ENCODE data around the gene RMND5A. TPM values are rescaled to one million over a fixed set of nuclear protein-coding genes. Genes with fewer than 3 reads are reported as not detected.

Gene RMND5A, protein sequence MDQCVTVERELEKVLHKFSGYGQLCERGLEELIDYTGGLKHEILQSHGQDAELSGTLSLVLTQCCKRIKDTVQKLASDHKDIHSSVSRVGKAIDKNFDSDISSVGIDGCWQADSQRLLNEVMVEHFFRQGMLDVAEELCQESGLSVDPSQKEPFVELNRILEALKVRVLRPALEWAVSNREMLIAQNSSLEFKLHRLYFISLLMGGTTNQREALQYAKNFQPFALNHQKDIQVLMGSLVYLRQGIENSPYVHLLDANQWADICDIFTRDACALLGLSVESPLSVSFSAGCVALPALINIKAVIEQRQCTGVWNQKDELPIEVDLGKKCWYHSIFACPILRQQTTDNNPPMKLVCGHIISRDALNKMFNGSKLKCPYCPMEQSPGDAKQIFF
- total RNA-seq (2022; extraction: Qiagen RNA extraction; ENCODE audit: low read depth) = 20.8 to 27.3 TPM (median 24.4 TPM) in 5 replicates

GRCh38 chr2:86719637-86720539, at the start of gene RMND5A:
Gene RMND5A, plus strand, starts transcription at chr2:86720291. Its CDS starts 377 bp downstream, at chr2:86720668.

GRCh38 chr2:86790676-86791572, 70.8 kb downstream of the RMND5A start, which contains the start of gene CD8A:
Gene CD8A, minus strand, starts transcription at chr2:86790913. Its CDS starts 88 bp downstream, at chr2:86790825.

Other genes starting within 250 kb of the RMND5A start
- gene CHMP3, start 156.8 kb upstream of the RMND5A start, total RNA-seq (2022; extraction: Qiagen RNA extraction; ENCODE audit: low read depth) = 118 to 132 TPM (median 124 TPM) in 5 replicates
- 52.6 to 62.4 TPM (median 53.6 TPM) in 5 replicates for gene RNF103, start 96.4 kb upstream of the RMND5A start, total RNA-seq (2022; extraction: Qiagen RNA extraction; ENCODE audit: low read depth)
- 0.21 to 0.34 TPM (median 0.24 TPM) in 5 replicates for gene CD8A, start 70.6 kb downstream of the RMND5A start, total RNA-seq (2022; extraction: Qiagen RNA extraction; ENCODE audit: low read depth)
- not detected in 5 replicates for gene CD8B, start 141.6 kb downstream of the RMND5A start, total RNA-seq (2022; extraction: Qiagen RNA extraction; ENCODE audit: low read depth)
- gene RGPD1, start 221.8 kb downstream of the RMND5A start, total RNA-seq (2022; extraction: Qiagen RNA extraction; ENCODE audit: low read depth) = 0.03 to 0.09 TPM (median 0.05 TPM) in 4 of 5 replicates, not detected in the other

Measured in A549 treated with GW870086 at 1 μM for 4 hours (cell line).